ENCODE measurements around the gene SMPD3.

Gene SMPD3

DNA sequence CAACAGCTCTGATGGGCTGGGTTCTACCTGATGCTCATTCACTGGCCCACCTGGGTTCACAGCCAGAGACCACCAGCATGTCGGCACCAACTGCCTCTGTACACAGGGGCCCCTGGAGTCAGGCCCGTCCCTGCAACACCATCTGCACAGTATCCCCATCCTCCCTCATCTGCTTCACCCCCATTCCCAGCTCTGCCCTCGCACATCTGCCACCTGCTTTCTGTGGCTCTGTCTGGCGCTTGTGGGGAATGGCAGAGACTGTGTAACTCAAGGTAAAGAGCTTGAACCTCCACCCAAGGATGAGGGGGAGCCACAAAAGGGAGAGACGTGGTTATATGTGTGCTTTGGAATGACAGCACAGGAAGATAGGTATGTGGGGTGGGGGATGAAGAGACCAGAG lies 27.2 kb downstream of the SMPD3 start:
- in situ Hi-C loops (cut with MboI; ENCODE audit: low pct_unique_long_range_greater_than_20kb, low sequenced_read_pairs, unreplicated experiment): no loop called here
- no peak for DNase-seq (ENCODE audit: low spot score)
- TF ChIP-seq, protein P1, sequence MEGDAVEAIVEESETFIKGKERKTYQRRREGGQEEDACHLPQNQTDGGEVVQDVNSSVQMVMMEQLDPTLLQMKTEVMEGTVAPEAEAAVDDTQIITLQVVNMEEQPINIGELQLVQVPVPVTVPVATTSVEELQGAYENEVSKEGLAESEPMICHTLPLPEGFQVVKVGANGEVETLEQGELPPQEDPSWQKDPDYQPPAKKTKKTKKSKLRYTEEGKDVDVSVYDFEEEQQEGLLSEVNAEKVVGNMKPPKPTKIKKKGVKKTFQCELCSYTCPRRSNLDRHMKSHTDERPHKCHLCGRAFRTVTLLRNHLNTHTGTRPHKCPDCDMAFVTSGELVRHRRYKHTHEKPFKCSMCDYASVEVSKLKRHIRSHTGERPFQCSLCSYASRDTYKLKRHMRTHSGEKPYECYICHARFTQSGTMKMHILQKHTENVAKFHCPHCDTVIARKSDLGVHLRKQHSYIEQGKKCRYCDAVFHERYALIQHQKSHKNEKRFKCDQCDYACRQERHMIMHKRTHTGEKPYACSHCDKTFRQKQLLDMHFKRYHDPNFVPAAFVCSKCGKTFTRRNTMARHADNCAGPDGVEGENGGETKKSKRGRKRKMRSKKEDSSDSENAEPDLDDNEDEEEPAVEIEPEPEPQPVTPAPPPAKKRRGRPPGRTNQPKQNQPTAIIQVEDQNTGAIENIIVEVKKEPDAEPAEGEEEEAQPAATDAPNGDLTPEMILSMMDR (IDR thresholded peaks at IDR 0.05; ENCODE audit: extremely low read depth, insufficient read depth, missing control alignments): no peak

DNA sequence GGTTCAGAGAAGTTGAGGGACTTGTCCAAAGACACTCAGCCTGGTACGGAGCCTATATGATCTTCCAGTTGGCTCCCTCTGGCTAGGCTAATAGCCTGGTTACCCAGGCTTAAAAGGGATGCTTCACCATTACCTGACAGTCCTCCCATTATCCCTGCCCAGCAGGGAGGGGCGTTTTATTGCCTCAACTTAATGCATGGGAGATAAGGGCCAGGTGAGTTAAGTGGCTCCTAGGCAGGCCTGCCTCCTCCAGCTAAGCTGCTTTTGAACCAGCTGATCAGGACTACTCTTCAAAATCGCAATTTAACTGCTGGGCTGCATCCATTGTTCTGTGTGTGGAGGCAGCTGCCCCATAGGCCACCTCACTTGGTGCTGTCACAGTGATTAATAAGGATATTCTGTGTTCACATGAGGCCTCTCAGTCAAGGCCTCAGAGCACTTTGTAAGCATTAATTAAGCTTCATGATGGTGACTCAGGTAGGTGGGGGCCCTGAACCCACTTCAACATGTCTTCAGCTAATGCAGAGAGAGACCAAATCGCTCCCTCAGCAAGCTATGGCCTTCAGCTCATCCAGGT lies 27.9 kb downstream of the SMPD3 start:
- in situ Hi-C loops (cut with MboI; ENCODE audit: low pct_unique_long_range_greater_than_20kb, low sequenced_read_pairs, unreplicated experiment): no loop called here
- DNase-seq (ENCODE audit: low spot score): no peak
- TF ChIP-seq, protein P1 (IDR thresholded peaks at IDR 0.05; ENCODE audit: extremely low read depth, insufficient read depth, missing control alignments): no peak

DNA sequence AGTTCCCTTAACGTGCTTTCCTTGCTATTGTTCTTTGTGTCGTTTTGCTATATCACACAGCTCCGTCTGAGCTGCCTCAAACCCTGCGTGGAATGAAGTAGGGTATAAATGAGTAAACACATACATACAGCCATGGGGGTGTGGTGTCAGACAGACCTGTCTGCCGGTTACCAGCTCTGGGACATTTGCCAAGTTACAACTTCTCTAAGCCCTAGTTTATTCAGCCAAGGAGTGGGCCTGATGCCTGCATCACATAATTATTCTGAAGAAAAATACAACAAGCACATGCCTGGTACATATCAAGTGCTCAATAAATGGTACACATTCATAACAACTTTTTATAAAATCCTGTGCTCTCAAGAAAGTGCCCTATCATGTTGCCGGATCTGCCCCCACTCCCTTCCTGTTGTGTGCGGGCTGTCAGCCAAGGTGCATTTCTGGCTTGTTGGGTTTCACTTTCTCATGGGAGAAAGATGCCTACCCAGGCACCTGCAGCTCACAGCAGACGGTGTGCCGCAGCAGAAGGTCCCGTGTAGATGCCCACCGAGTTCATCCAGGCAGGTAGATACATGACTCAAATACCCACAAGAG lies 30.5 kb downstream of the SMPD3 start:
- peak; percentile 68 for DNase-seq (ENCODE audit: low spot score)
- in situ Hi-C loops (cut with MboI; ENCODE audit: low pct_unique_long_range_greater_than_20kb, low sequenced_read_pairs, unreplicated experiment): no loop called here
- TF ChIP-seq, protein P1 (IDR thresholded peaks at IDR 0.05; ENCODE audit: extremely low read depth, insufficient read depth, missing control alignments): no peak

DNA sequence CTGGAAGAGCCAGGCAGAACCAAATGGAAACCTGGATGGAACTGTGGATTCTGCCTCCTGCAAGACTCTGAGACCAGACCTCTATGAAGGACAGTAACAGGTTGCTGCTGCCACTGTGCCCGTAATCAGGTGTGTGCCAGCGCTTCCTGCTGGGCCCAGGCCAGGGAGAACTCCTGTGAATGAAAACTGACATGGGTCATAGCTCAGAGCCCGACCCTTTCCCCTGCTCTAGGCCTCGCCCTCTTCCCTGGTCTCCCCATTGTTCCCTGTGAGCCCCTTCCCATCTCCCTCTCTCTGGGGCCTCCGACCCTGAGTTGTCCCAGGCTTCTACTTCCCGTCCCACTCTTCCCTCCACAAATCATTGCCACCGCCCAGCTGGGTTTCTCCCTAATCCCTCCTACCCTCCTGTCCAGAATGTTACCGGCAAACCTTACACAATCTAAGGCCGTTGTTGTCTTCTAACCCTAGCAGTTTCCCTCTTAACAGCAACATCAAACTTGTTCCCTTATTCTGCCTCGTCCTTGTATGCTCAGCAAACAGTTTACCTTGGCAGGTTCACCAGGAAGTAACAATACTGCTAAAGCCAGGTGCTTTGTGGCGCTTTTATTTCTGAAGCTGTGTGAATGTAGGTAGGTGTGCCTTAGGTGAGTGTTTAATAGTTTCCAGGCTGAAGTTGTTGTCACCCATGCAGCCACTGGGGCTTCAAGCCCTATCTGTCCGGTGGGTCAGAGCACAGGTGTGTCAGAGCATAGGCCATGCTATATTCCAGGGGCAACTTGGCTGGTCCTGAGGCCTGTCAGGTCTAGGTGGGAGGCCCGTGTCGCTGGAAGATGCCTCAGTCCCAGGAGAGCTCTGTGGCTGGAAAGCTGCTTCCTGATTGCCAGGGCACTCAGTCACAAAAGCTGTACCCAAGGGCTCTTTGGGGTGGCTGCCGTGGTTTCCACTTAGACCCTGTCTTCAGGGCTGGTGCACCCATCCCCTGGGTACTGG lies 32.0 kb downstream of the SMPD3 start:
- TF ChIP-seq, protein P1 (IDR thresholded peaks at IDR 0.05; ENCODE audit: extremely low read depth, insufficient read depth, missing control alignments): no peak
- in situ Hi-C loops (cut with MboI; ENCODE audit: low pct_unique_long_range_greater_than_20kb, low sequenced_read_pairs, unreplicated experiment): no loop called here
- DNase-seq (ENCODE audit: low spot score): no peak

DNA sequence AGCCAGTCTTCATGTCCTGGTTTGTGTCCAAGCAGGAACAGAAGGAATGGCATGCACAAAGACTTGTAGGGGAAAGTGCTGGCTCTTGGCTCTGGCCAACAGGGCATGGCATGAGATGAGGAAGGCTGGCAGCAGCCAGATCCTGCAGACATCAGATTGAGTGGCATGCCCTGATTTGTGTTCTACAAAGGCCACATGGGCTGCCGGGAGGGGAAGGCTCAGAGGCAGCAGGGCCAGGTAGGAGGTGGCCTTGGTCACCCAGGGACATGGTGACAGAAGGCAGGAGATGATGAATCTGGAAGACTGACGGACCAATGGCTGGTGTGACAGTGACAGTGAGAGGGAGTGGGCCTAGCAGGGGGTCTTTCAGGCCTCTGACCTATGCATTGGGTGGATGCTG lies 33.7 kb downstream of the SMPD3 start:
- no peak for DNase-seq (ENCODE audit: low spot score)
- in situ Hi-C loops (cut with MboI; ENCODE audit: low pct_unique_long_range_greater_than_20kb, low sequenced_read_pairs, unreplicated experiment): no loop called here
- TF ChIP-seq, protein P1 (IDR thresholded peaks at IDR 0.05; ENCODE audit: extremely low read depth, insufficient read depth, missing control alignments): no peak

DNA sequence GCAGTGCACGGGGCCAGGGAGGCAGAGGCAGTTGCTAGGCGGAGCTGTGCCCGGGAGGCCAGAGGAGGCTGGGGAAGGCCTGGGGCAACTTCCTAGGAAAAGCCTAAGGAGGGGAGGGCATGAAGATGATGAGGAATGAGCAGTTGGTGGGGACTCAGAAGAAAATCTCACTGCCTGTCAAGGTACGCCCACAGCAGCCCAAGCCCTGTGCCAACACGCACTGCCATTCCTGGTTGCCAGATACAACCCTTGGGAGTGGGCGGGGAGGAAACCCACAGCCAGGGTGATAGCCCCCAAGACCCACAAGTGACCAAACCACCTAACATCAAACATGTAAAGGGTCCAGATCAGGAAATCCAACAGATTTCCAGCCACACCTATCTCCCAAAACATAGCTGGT lies 36.2 kb downstream of the SMPD3 start:
- DNase-seq (ENCODE audit: low spot score): no peak
- TF ChIP-seq, protein P1 (IDR thresholded peaks at IDR 0.05; ENCODE audit: extremely low read depth, insufficient read depth, missing control alignments): no peak
- in situ Hi-C loops (cut with MboI; ENCODE audit: low pct_unique_long_range_greater_than_20kb, low sequenced_read_pairs, unreplicated experiment): no loop called here

Measured in GM13977 (cell line).